HG02623 (cell line): ENCODE data around the gene PLEKHF1.
"Not testable (repeated sequence)": the region's sequence is repeated elsewhere in the genome, so short reads cannot be mapped to it uniquely, and the experiment has no call there.

ENCODE experiments used
- ATAC-seq: cut with Tn5 transposase; IDR thresholded peaks from one replicate; pipeline ENCODE4 v1.9.1; 2021; ENCODE audit warnings: moderate library complexity; ENCODE audit not compliant: unreplicated experiment

Gene PLEKHF1, protein sequence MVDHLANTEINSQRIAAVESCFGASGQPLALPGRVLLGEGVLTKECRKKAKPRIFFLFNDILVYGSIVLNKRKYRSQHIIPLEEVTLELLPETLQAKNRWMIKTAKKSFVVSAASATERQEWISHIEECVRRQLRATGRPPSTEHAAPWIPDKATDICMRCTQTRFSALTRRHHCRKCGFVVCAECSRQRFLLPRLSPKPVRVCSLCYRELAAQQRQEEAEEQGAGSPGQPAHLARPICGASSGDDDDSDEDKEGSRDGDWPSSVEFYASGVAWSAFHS

DNA sequence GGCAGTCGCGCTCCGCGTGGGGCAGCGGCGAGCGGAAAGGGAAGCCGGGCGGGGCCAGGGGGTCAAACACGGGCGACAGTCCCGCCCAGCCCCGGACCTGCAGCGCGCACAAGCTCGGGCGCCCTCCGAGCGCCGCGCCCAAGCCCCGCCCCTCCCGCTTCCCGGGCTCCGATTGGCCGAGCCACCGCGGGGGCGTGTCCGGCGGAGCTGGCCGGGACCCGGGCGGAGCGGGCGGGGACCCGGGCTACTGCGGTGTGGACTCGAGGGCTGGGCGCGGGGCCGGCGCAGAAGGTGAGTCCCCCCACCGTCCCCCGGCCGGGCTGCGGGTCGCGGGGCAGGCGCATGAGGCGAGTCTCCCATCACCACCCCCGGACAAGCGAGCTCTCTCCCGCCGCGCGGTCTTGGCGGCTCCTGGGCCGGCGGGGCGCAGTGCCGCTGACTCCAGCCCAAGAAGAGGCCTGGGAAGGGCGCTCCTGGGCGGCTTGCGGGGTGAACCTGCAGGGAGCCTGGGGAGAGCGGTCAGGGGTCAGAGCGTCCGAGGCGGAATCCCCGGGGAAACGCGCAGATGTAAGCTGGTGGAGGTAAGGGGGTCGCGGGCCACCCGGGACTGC, at the start of gene PLEKHF1:
Gene PLEKHF1, plus strand, starts transcription at position 247 of the 611 bp plus-strand sequence. CDS start 8,379 bp downstream, outside the sequence.
- ATAC-seq: peak; percentile 88

DNA sequence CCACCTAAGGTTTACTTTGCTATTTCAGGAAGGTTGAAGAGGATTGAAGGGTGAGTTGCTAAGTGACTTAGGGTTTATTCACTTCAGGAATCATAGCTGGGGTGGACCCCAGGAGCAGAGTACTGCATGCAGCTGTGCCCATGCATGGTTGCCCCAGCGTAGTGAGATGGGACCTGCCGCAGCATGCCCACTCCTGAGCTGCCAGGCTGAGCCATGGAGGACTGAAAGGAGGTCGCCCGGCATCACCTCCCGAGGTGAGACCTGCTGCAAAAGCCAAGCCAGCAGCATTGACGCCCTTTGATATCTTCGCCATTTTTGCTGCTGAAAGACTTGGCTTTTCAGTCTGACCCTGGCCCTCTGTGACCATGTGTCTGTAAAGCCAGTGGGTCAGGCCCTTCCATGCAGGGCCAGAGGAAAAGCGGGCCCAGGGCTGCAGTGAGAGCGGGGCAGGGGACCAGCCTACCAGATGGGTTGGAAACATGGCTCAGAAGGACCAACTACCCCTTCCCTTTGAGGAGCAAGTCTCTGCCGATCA, 49.3 kb upstream of the PLEKHF1 start:
- no peak for ATAC-seq

DNA sequence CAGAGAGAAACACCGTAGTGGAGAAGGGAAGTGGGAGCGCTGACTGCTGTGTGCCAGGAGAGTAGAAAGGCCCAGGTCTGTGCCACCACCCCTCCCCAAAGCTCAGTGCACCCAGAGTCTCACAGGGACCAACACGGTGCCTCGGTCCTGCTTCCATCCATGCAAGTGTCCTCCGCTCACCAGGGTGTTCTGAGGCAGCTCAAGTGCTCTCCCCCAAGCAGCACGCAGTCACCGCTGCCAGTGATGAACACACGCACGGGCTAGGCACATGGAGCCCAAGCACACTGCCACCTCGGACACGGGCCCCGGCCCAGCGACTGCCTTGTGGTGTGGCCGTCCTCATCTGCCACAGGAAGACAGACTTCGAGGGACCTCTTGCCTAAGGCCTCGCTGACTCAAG, 48.7 kb upstream of the PLEKHF1 start:
- ATAC-seq: no peak

DNA sequence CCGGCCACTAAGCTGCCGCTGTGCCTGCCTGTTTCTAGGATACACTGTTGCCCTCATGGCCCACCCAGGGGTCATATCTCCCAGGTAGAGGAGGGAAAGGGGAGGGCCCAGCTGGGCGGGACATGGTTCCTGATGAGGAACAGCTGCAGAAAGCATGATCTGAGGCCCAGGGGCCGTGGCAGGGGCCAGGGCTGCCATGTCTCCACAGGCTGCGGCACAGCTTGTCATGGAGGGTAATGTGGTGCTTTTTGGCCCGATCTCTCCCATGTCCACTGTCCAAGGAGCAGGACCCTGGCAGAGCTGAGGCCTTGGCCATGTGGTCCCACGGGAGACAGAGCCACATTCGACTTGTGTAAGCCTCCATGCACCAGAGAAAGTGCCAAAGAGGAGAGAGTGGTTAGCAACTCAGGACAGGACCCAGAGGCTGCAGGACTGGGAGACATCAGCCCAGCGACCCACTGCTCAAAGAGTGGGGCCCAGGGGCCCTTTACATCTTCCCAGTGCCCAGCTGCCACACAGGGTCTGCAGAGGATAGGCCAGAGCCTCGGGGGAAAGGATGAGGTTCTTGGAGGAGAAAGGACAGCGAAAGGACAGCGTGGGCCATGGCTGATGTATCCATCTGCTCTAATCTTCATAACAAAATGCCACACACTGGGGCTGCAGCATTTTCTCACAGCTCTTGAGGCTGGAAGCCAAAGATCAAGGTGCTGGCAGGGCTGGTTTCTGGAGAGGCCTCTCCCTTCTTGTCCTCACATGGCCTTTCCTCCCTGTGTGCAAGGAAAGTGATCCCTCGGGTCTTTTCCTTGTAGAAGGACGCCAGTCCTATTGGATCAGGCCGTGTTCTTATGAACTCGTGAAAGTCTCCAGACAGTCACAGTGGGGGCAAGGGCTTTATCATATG, 47.6 kb upstream of the PLEKHF1 start:
- ATAC-seq: no peak

DNA sequence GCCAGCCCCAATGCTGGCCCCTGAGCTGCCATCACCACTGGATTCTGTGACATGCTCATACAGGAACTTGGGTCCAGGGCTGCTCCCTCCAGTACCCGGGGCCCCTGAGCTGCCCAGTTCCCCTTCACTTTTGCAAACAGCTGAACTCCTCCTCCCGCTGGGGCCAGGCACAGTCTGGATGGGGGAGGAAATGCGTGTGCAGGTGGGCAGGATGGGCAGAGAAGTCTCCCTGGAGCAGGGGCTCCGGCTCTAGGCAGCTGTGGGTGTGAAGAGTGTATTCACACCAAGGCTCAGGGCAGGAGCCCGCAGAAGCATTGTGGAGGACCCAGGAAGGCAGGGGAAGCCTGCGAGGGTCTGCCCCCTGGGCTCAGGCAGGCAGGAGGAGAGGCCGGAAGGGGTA, 46.8 kb upstream of the PLEKHF1 start:
- no peak for ATAC-seq

DNA sequence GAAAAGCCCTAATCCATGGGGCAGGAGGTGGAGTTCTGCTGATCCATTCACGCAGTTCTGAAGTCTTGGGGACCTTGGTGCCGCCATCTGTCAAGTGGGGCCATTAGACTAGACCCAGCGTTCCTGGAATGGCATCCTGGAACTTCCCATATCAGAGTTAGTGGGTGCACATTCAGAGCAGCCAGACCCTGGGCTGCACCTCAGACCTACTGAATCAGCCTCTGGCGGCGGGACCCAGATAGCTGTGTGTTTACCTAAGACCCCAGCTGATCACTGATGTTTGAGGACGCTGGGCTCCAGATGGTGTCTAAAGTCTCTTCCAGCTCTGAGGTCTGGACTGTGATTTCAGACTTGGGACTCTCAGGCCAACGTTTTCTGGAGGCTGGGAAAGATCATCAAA, 46.4 kb upstream of the PLEKHF1 start:
- ATAC-seq: no peak

DNA sequence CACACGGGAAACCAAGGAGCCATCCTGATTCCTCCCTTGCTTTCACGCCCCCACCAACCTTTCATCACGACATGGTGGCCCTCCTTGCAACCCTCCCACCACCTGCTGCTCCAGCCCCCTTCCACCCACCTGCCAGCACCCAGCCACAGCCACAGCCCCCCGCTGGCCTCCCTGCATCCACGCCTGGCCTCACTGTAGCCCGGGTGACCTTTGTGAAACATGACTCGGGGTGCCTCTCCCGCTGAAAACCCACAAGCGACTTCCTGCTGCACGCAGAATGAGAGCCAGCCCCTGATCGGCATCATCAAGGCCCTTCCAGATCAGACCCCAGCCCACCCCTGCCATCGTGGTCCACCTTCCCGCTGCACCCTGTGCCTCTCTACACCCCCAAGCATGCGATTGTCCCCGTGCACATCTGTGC, 44.3 kb upstream of the PLEKHF1 start:
- no peak for ATAC-seq

DNA sequence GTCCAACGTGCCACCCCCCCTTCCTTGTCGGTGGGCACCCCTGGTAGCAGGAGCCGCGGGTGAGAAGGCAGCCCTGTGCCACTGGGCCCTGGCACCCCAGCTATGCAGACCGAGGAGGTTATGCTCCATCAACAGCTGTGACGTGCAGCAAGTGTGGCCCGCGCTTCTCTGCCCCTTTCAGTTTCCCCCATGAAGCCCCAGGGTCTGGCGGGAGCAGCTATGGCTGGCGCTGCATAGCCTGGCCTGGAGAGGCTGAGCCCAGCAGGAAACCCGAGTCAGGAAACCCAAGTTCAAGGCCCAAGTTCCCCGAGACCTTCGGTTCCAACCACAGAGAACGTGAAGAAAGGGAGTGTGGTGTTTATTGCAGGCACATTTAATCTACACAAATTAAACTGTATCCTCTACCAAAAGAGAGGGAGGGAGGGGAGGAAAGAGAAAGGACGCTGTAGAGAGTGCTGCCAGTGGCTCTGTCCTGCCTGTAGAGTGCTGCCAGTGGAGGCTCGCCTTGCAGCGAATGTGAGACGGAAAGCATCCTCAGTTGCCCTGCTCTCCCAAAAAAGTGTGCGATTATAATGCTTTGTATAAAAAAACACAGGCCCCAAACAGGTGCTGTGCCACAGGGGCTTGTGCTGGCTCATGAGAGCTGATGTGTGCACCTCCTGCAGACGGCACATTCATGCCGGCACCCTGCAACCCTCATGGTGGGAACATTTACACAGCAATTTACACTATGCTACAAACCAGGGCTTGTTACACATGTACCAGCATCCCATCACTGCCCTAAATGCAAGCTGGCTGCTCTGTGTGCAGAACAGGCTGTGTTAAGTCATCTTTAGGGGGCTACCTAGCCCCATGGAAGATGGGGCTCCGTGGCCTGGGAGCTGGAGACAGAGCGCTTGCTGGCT, 42.8 kb upstream of the PLEKHF1 start:
- ATAC-seq: no peak

DNA sequence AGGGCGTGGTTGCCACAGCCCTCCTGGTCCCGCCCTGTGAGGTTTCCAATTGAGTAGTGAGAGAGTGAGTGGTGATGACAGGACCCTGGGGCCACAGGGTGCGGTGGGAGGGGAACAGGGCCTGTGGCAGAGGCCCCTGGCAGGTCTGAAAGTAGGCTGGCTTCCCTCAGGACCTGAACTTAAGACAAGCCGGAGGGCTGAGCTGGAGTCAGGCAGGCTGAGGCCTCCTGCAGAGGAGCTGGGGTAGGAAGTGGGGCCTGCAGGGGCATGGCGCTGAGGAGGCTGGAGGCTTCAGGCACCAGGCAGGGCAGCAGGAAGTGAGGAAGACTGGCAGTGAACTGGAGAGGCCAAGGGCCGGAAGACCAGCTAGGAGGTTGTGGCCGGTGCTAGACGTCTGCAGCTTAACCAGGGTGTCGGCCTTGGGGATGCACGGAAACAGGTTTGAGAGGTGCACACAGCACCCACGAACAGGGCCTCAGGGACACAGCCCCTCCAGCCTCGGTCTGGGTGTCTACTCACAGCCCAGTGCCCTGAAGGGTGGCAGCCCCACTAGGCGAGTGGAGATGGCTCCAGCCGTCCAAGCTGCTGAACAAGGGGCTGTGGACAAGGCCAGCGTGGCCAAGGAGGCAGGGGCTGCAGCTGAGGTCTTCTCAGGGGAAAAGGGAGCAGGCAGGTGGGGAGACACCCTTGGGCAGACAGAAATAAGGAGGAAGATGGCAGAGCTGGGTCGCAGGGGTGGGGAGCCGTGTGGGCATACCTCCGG, 41.4 kb upstream of the PLEKHF1 start:
- no peak for ATAC-seq

DNA sequence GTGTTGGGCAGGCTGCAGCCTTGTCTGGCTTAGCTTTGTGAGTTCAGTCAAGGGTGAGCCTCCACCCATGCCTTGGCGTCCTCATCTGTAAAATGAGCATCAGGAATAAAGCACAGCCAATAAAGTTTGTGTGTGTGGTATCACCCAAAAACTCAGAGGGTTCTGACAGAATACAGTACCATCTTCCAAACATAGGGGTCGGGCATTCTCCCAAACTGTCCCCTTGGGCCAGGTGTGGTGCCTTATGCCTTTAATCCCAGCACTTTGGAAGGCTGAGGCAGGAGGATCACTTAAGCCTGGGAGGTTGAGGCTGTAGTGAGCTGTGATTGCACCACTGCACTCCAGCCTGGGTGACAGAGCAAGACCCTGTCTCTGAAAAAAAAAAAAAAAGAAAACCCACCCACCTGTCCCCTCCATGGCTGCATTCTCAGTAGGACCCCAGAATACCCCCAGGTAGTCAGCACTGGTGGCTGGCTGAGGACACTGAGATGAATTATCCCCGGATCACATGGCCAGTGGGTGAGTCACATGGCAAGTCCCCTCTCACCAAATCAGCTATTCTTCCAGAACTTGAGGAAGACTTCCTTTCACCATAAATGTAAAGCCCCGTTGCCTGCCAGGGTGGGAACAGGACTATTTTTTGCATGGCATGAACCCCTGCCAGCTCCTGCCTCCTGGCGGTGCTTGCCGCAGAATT, 40.6 kb upstream of the PLEKHF1 start:
- no peak for ATAC-seq

DNA sequence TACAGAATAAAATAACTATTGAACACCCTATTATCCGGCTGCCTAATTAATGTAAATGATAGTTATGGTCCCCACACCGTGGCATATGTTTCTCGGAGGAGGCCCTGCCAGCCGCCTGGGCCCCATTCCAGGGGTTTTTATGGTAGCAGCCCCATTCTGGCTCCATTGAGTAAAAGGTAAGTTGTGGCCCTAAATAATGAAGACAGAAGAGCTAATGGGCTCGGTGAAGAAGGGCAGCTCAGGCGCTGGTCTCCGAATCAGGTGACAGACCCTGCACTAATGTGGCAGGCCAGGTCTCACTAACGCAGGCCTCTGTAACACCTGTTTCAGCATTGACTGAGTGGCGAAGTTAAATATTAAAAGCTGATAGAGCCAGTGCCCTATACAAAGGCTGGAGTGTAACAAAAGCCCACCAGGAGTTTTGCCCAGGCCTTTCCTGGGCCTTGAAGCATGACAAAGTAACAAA, 40.0 kb upstream of the PLEKHF1 start:
- no peak for ATAC-seq

DNA sequence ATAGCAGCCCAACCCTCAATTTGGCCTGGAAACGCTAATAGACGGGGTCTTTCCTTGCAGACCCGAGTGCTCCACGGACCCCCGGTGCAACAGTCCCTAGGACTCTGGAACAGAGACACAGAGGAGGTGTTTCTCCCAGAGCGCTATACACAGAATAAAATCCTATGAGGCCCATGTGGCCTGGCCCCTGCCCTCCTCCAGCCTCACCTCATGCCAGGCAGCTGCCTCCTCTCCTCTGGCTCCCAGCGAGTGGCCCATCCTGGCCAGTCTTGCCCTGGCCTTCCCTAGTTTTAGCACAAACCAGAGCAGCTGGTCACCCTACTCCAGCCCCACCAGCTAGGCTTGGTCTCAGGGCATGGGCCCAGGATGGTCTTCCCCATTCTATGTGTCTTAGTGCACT, 38.9 kb upstream of the PLEKHF1 start:
- ATAC-seq: no peak

DNA sequence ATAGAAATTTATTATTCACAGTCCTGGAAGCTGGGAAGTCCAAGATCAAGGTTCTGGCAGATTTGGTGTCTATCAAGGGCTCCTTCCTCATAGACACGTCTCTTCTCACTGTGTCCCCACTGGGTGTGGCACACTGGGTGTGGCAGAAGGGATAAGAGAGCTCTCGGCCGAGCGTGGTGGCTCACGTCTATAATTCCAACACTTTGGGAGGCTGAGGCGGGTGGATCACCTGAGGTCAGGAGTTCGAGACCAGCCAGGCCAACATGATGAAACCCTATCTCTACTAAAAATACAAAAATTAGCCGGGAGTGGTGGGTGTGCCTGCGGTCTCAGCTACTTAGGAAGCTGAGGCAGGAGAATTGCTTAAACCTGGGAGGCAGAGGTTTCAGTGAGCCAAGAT, 38.4 kb upstream of the PLEKHF1 start:
- ATAC-seq: not testable (repeated sequence)

DNA sequence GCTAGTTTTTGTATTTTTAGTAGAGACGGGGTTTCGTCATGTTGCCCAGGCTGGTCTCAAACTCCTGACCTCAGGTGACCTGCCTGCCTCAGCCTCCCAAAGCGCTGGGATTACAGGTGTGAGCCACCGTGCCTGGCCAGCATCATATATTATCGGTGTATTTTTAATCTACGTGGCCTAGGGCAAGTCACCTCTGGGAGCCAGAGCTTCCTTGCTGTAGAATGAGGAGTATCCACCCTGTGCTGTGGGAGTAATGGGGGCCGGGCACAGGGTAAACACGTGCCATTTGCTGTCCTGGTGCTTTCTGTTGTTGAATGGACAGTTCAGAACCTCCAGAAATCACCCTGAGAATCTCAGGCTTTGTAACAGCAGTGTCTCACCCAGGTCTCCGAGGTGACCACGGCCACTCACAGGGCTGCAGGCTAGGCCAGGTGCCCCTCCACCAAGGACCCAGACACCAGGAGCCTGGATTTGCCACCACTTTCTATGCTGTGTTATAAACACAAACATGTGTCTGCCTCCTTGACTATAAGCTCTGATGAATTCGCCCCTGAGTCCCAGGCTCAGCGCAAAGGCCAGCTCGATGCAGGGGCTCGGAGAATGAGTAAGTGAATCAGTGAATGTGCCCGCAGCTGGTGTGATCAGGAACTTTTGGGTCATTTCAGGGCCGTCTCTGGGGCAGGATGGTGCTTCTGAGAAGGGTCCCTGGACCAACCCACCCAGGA, 36.4 kb upstream of the PLEKHF1 start:
- no peak for ATAC-seq

DNA sequence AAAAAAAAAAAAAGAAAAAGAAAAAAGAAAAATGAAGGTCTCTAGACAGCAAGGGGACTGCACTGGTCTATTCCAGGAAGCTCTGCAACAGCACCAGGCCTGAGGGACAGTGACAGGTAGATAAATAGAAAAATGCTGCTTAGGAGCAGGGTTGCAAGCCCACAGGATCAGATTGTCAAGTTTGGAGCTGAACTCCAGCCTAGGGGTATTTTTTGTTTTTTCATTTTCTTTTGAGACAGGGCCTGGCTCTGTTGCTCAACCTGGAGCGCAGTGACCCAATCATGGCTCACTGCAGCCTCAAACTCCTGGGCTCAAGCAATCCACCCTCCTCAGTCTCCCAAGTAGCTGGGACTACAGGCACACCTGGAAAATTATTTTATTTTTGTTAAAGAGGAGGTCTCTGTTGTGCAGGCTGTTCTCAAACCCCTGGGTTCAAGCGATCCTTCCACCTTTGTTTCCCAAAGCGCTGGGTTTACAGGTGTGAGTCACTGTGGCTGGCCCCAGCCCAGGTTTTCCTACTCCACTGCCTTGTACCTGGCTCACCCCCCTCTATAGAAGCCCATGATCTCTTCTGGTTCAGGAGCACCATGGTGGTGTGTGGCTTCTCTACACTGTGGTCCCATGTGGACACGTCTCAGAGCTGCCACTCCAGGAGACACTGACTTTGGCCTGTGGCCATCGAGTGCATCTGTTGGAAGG, 35.3 kb upstream of the PLEKHF1 start:
- ATAC-seq: no peak

DNA sequence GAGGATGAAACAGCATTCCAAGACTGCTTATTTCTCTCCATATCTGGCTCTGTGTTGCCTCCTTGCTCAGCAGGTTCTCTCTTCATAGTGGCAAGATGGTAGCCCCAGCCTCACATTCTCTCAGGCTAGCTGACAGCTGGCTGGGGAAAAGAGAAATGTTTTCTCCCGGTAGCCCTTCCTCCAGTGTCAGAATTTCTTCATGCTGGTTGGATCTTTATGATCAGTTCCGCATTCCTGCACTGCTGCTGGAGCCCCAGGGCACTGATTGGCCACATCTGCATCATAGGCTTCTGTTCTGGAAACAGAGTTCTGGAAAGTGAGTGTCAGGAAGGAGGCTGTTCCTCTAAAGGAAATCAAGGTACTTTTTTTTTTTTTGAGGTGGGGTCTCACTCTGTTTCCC, 34.6 kb upstream of the PLEKHF1 start:
- ATAC-seq: no peak

DNA sequence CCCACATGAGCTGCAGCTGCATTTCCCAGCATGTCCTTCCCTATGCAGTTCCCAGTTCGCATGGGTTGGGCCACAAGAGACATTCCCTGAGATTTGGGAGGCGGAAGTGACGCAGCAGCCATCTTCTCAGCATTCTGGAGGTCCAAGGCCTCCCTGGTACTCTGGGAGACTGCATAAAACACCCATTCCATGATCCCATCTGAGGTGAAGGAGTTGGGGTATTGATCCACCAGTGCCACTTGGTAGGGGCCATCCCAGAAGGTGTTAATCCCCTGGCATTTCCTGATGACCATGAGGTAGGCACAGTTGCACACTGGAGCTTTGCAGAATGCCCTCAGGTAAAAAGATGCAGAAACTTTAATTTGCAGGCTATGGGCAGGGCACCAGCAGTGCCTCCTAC, 33.8 kb upstream of the PLEKHF1 start:
- no peak for ATAC-seq

DNA sequence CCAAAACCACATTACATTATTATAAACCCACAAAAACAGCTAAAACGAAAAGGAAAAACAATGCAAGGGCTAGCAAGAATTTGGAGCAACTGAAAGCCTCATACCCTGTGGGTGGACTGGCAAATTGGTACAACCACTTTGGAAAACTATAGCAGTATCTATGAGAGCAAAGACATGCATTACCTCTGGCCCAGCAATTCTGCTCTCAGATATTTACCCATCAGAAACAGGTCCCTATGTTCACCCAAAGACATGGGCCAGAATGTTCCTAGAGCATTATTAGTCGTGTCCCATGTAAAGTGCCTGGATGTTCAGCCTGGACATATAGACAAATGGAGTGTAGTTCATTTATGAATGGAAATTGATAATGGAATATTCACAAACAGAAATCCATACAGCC, 31.3 kb upstream of the PLEKHF1 start:
- no peak for ATAC-seq
